Liver (tissue), 9 donors: ENCODE data around the gene SH3BP2. TPM values are rescaled to one million over a fixed set of nuclear protein-coding genes. Genes with fewer than 3 reads are reported as not detected.

ENCODE experiments used
- DNase-seq: peaks from one replicate; pipeline ENCODE4 v3.0.0-alpha.2; 2017; ENCODE audit warnings: low spot score
- H3K27ac ChIP-seq, 2 donors: one replicate each; pipeline ENCODE4 v1.7.0; 2013; ENCODE audit warnings: inconsistent platforms in 2 of 2, low read length in 2 of 2, control low read depth in 1 of 2, low read depth in 1 of 2, mild to moderate bottlenecking in 1 of 2
- H3K27me3 ChIP-seq, 4 donors: one replicate each; pipeline versions ENCODE4 v1.6.1 to v1.7.0; 2013; ENCODE audit warnings: low read length in 3 of 4, inconsistent platforms in 1 of 4, mild to moderate bottlenecking in 1 of 4, moderate library complexity in 1 of 4; ENCODE audit not compliant: control insufficient read depth in 4 of 4, insufficient read depth in 4 of 4
- H3K36me3 ChIP-seq, 4 donors: one replicate each; pipeline versions ENCODE4 v1.6.1 to v1.7.0; 2013; ENCODE audit warnings: low read length in 3 of 4, mild to moderate bottlenecking in 3 of 4, low read depth in 1 of 4, moderate library complexity in 1 of 4; ENCODE audit not compliant: control insufficient read depth in 4 of 4, insufficient read depth in 3 of 4
- H3K4me1 ChIP-seq, 4 donors: one replicate each; pipeline versions ENCODE4 v1.6.1 to v1.7.0; 2013; ENCODE audit warnings: low read length in 3 of 4, mild to moderate bottlenecking in 3 of 4, moderate library complexity in 1 of 4; ENCODE audit not compliant: control insufficient read depth in 4 of 4, insufficient read depth in 4 of 4
- H3K4me3 ChIP-seq, 3 donors: one replicate each; pipeline versions ENCODE4 v1.6.1 to v1.7.0; 2013; ENCODE audit warnings: low read length in 3 of 3, control low read depth in 1 of 3, low read depth in 1 of 3, mild to moderate bottlenecking in 1 of 3
- H3K9ac ChIP-seq, 2 donors: one replicate each; pipeline ENCODE4 v1.7.0; 2013; ENCODE audit warnings: low read length in 2 of 2, mild to moderate bottlenecking in 2 of 2, moderate library complexity in 2 of 2, control low read depth in 1 of 2, low read depth in 1 of 2
- H3K9me3 ChIP-seq, 4 donors: one replicate each; pipeline versions ENCODE4 v1.6.1 to v1.7.0; 2013; ENCODE audit warnings: low read length in 3 of 4; ENCODE audit not compliant: control insufficient read depth in 4 of 4
- EGR1 ChIP-seq, 2 donors: IDR thresholded peaks; 2 replicates each; pipeline ENCODE4 v1.6.1; 2016 to 2018; ENCODE audit warnings: antibody characterized with exemption in 2 of 2, low read depth in 2 of 2
- FOXA1 ChIP-seq: IDR thresholded peaks from 2 replicates; pipeline ENCODE4 v1.6.1; 2016; ENCODE audit warnings: antibody characterized with exemption
- FOXA2 ChIP-seq: IDR thresholded peaks from 2 replicates; pipeline ENCODE4 v1.6.1; 2016; ENCODE audit warnings: antibody characterized with exemption
- GABPA ChIP-seq, 2 donors: IDR thresholded peaks in 1 of 2; conservative IDR thresholded peaks in 1 of 2; 2 replicates each; pipeline ENCODE4 v1.6.1; 2016; ENCODE audit warnings: antibody characterized with exemption in 2 of 2, mild to moderate bottlenecking in 1 of 2, moderate library complexity in 1 of 2
- HNF4A ChIP-seq, 2 donors: conservative IDR thresholded peaks; 2 replicates each; pipeline ENCODE4 v1.6.1; 2016; ENCODE audit warnings: antibody characterized with exemption in 2 of 2, mild to moderate bottlenecking in 2 of 2
- HNF4G ChIP-seq: IDR thresholded peaks from 2 replicates; pipeline ENCODE4 v1.6.1; 2016; ENCODE audit warnings: antibody characterized with exemption
- JUND ChIP-seq, 2 donors: IDR thresholded peaks; 2 replicates each; pipeline ENCODE4 v1.6.1; 2016; ENCODE audit warnings: antibody characterized with exemption in 2 of 2
- NR2F2 ChIP-seq: IDR thresholded peaks from 2 replicates; pipeline ENCODE4 v1.6.1; 2016; ENCODE audit warnings: antibody characterized with exemption
- RAD21 ChIP-seq, 2 donors: IDR thresholded peaks; 2 replicates each; pipeline ENCODE4 v1.6.1; 2016; ENCODE audit warnings: antibody characterized with exemption in 2 of 2, mild to moderate bottlenecking in 2 of 2
- TAF1 ChIP-seq: conservative IDR thresholded peaks from 2 replicates; pipeline ENCODE4 v1.6.1; 2016; ENCODE audit warnings: antibody characterized with exemption, mild to moderate bottlenecking
- YY1 ChIP-seq: IDR thresholded peaks from 2 replicates; pipeline ENCODE4 v1.6.1; 2016; ENCODE audit warnings: antibody characterized with exemption, mild to moderate bottlenecking
- WGBS: extraction: QIAGEN DNeasy Blood & Tissue Kit; methylation state at CpG from one replicate; pipeline ENCODE4 v1.1.7; 2013; 5-methylcytosine and 5-hydroxymethylcytosine counted together
- polyA plus RNA-seq, 2 donors: library from polyadenylated mRNA; stranded (reverse) in 1 of 2; unstranded in 1 of 2; fragments of 200-250 nt in 1 of 2; fragments of >200 nt in 1 of 2; fragmentation: Nextera tagmentation in 1 of 2; extraction: Ambion mirVana in 1 of 2; gene quantifications; one replicate each; pipeline versions ENCODE4 v1.2.1 to v1.2.3, GENCODE V29; 2013 to 2015
- total RNA-seq, 2 donors: library from RNA; depleted of rRNA; stranded (reverse); fragments of >200 nt; gene quantifications; one replicate each; pipeline ENCODE4 v1.2.3, GENCODE V29; 2014
- TF ChIP-seq, protein P1 (sequence below): IDR thresholded peaks from 2 replicates; pipeline ENCODE4 v1.6.1; 2016; ENCODE audit warnings: antibody characterized with exemption
- TF ChIP-seq, protein P2 (sequence below): IDR thresholded peaks from 2 replicates; pipeline ENCODE4 v1.6.1; 2016; ENCODE audit warnings: antibody characterized with exemption
- TF ChIP-seq, protein P3 (sequence below): fragments of 150-350 bp; IDR thresholded peaks from 2 replicates; pipeline ENCODE4 v1.5.1; 2017; ENCODE audit warnings: improper control_type of control experiment, low read depth, low read length; ENCODE audit not compliant: missing input control
- TF ChIP-seq, protein P4 (sequence below): IDR thresholded peaks from 2 replicates; pipeline ENCODE4 v1.6.1; 2016; ENCODE audit warnings: antibody characterized with exemption, mild to moderate bottlenecking
- TF ChIP-seq, protein P5 (sequence below): IDR thresholded peaks from 2 replicates; pipeline ENCODE4 v1.6.1; 2016; ENCODE audit warnings: antibody characterized with exemption
- donor health status: healthy.
- donor health status: healthy.
- donor health status: healthy.
- donor health status: healthy.
- donor health status: healthy.

SH3BP2 gene
- total and polyA plus RNA-seq, 4 donors: 17.9 to 80.2 (median 38.5) TPM

DNA sequence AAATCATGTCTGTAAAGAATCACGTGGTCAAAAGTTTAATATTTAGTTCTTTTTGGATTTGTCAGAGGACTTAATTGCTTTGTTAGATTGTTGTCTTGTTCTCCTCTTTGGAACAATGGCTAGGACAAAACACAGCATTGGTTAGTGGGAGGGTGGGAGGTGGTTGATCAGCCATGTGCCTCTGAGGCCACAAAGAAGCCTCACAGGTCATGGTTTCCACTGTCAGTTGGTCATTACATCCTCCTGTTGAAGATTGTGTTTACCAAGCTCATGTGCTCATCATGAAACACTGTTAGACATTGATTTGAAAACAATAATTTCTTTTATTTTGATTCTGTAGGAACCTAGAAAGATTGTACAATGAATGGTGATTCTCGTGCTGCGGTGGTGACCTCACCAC lies 82.7 kb downstream of the SH3BP2 start:
- DNase-seq: no peak
- no peak overlapping the region for H3K4me3 ChIP-seq
- H3K27ac ChIP-seq: no peak overlapping the region
- H3K9ac ChIP-seq: no peak overlapping the region
- no peaks in the 10 kb centered on the region for H3K27me3 ChIP-seq
- 92% methylated on average over 3 of the region's 3 CpGs for WGBS
- no peaks in the 10 kb centered on the region for H3K9me3 ChIP-seq
- peaks cover 0 to 13% (median 5%) of the 10 kb centered on the region in 4 donors for H3K4me1 ChIP-seq
- TF ChIP-seq NR2F2 (no peak), RAD21 (IDR thresholded peaks at IDR 0.05) (no peak), GABPA (IDR thresholded peaks at IDR 0.05 in 1 of 2, conservative IDR thresholded peaks at IDR 0.05 in 1 of 2) (no peak)
- TF ChIP-seq, protein P1, sequence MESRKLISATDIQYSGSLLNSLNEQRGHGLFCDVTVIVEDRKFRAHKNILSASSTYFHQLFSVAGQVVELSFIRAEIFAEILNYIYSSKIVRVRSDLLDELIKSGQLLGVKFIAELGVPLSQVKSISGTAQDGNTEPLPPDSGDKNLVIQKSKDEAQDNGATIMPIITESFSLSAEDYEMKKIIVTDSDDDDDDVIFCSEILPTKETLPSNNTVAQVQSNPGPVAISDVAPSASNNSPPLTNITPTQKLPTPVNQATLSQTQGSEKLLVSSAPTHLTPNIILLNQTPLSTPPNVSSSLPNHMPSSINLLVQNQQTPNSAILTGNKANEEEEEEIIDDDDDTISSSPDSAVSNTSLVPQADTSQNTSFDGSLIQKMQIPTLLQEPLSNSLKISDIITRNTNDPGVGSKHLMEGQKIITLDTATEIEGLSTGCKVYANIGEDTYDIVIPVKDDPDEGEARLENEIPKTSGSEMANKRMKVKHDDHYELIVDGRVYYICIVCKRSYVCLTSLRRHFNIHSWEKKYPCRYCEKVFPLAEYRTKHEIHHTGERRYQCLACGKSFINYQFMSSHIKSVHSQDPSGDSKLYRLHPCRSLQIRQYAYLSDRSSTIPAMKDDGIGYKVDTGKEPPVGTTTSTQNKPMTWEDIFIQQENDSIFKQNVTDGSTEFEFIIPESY: no peak
- peaks cover 0 to 12% (median 8%) of the 10 kb centered on the region in 4 donors for H3K36me3 ChIP-seq

DNA sequence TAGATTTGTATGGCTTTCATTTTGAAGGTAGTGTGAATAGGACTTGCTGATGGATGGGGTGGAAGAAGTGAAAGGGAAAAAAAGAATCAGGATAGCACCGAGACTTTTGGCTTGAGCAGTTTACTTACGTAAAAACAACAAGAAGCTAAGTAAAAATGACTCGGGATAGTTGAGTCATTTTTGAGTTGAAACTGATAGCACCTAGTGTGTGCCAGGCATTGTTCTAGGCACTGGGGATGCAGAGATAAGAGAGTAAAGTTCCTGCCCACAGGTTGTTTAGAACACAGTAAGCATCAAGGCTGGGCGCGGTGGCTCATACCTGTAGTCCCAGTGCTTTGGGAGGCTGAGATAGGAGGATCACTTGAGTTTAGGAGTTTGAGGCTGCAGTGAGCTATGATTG lies 85.5 kb downstream of the SH3BP2 start:
- TF ChIP-seq, protein P1: no peak
- TF ChIP-seq HNF4G (no peak), GABPA (IDR thresholded peaks at IDR 0.05 in 1 of 2, conservative IDR thresholded peaks at IDR 0.05 in 1 of 2) (no peak), RAD21 (IDR thresholded peaks at IDR 0.05) (no peak), NR2F2 (no peak), HNF4A (conservative IDR thresholded peaks at IDR 0.05) (no peak), TAF1 (no peak), EGR1 (IDR thresholded peaks at IDR 0.05; ENCODE audit: low read depth in 2 of 2) (no peak), YY1 (no peak), FOXA1 (no peak), JUND (IDR thresholded peaks at IDR 0.05) (no peak), FOXA2 (no peak)
- TF ChIP-seq, protein P2, sequence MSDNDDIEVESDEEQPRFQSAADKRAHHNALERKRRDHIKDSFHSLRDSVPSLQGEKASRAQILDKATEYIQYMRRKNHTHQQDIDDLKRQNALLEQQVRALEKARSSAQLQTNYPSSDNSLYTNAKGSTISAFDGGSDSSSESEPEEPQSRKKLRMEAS: no peak
- TF ChIP-seq, protein P3, sequence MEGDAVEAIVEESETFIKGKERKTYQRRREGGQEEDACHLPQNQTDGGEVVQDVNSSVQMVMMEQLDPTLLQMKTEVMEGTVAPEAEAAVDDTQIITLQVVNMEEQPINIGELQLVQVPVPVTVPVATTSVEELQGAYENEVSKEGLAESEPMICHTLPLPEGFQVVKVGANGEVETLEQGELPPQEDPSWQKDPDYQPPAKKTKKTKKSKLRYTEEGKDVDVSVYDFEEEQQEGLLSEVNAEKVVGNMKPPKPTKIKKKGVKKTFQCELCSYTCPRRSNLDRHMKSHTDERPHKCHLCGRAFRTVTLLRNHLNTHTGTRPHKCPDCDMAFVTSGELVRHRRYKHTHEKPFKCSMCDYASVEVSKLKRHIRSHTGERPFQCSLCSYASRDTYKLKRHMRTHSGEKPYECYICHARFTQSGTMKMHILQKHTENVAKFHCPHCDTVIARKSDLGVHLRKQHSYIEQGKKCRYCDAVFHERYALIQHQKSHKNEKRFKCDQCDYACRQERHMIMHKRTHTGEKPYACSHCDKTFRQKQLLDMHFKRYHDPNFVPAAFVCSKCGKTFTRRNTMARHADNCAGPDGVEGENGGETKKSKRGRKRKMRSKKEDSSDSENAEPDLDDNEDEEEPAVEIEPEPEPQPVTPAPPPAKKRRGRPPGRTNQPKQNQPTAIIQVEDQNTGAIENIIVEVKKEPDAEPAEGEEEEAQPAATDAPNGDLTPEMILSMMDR: no peak
- TF ChIP-seq, protein P4, sequence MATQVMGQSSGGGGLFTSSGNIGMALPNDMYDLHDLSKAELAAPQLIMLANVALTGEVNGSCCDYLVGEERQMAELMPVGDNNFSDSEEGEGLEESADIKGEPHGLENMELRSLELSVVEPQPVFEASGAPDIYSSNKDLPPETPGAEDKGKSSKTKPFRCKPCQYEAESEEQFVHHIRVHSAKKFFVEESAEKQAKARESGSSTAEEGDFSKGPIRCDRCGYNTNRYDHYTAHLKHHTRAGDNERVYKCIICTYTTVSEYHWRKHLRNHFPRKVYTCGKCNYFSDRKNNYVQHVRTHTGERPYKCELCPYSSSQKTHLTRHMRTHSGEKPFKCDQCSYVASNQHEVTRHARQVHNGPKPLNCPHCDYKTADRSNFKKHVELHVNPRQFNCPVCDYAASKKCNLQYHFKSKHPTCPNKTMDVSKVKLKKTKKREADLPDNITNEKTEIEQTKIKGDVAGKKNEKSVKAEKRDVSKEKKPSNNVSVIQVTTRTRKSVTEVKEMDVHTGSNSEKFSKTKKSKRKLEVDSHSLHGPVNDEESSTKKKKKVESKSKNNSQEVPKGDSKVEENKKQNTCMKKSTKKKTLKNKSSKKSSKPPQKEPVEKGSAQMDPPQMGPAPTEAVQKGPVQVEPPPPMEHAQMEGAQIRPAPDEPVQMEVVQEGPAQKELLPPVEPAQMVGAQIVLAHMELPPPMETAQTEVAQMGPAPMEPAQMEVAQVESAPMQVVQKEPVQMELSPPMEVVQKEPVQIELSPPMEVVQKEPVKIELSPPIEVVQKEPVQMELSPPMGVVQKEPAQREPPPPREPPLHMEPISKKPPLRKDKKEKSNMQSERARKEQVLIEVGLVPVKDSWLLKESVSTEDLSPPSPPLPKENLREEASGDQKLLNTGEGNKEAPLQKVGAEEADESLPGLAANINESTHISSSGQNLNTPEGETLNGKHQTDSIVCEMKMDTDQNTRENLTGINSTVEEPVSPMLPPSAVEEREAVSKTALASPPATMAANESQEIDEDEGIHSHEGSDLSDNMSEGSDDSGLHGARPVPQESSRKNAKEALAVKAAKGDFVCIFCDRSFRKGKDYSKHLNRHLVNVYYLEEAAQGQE: no peak
- TF ChIP-seq, protein P5, sequence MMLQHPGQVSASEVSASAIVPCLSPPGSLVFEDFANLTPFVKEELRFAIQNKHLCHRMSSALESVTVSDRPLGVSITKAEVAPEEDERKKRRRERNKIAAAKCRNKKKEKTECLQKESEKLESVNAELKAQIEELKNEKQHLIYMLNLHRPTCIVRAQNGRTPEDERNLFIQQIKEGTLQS: no peak
- Histone ChIP-seq H3K36me3 (peaks cover 0 to 19% (median 14%) of the 10 kb centered on the region in 4 donors), H3K27ac (no peak overlapping the region), H3K4me1 (peaks cover 0 to 3% (median 2%) of the 10 kb centered on the region in 4 donors), H3K27me3 (no peaks in the 10 kb centered on the region), H3K9ac (no peak overlapping the region), H3K9me3 (no peaks in the 10 kb centered on the region), H3K4me3 (no peak overlapping the region)
- DNase-seq: no peak
- WGBS: 91% methylated on average over 5 of the region's 5 CpGs
